Measurements from ENCODE around the gene ZNF66.
"Not testable (repeated sequence)": the region's sequence is repeated elsewhere in the genome, so short reads cannot be mapped to it uniquely, and the experiment has no call there.

- not testable (repeated sequence) for TF ChIP-seq EZH2 (IDR thresholded peaks at IDR 0.05; ENCODE audit: low read length, missing control alignments); CTCF (conservative IDR thresholded peaks at IDR 0.05 in 1 of 2, IDR thresholded peaks at IDR 0.05 in 1 of 2; ENCODE audit: low read depth in 1 of 2, low read length in 2 of 2)
Observed at GRCh38 chr19:20752291-20752690, 23.8 kb upstream of the ZNF66 start.
